Right cardiac atrium (tissue), 5 donors: ENCODE results near the gene RPS10. TPM values are rescaled to one million over a fixed set of nuclear protein-coding genes. Genes with fewer than 3 reads are reported as not detected.

ENCODE experiments used
- ATAC-seq, 2 donors: fragments of 200-7000 bp; cut with Tn5 transposase; one replicate each; pipeline versions ENCODE4 v1.8.0 to v1.9.1; 2020; ENCODE audit warnings: moderate library complexity in 2 of 2, mild to moderate bottlenecking in 1 of 2
- DNase-seq, 3 donors: peaks; one replicate each; pipeline ENCODE4 v3.0.0-alpha.2; 2020
- H3K27ac ChIP-seq: one replicate; pipeline ENCODE4 v1.5.1; 2013; ENCODE audit warnings: mild to moderate bottlenecking, low read length, control low read depth, moderate library complexity
- H3K27me3 ChIP-seq: one replicate; pipeline ENCODE4 v1.6.1; 2013; ENCODE audit not compliant: control insufficient read depth, insufficient read depth
- H3K4me1 ChIP-seq: one replicate; pipeline ENCODE4 v1.6.1; 2013; ENCODE audit warnings: low read length; ENCODE audit not compliant: control insufficient read depth, insufficient read depth
- H3K4me3 ChIP-seq: one replicate; pipeline ENCODE4 v1.5.1; 2013; ENCODE audit warnings: low read length, control low read depth
- H3K9me3 ChIP-seq: one replicate; pipeline ENCODE4 v1.6.1; 2013; ENCODE audit warnings: low read length; ENCODE audit not compliant: control insufficient read depth
- WGBS: extraction: QIAGEN DNeasy Blood & Tissue Kit; methylation state at CpG from one replicate; pipeline ENCODE4 v1.1.7; 2013; 5-methylcytosine and 5-hydroxymethylcytosine counted together
- intact Hi-C, 4 donors: fragments of 100-400 bp; cut with DNase I; formaldehyde crosslinking; loops; one replicate each; pipeline versions ENCODE4 v1.11.0 to v1.14.0; 2022 to 2023
- polyA plus RNA-seq: library from polyadenylated mRNA; stranded (reverse); fragments of 200-250 nt; gene quantifications from one replicate; pipeline ENCODE4 v1.2.3, GENCODE V29; 2013
- total RNA-seq, 4 donors: library from RNA; stranded (reverse); fragmentation: NEBNext Ultra II Directional; extraction: Animal tissue kit (Norgen Biotek cat#: 25700); gene quantifications; one replicate each; pipeline ENCODE4 v1.2.1, GENCODE V29; 2021
- donor health status: healthy with polysubstance abuse.
- donor health status: DM: no; HTN: yes; CAD: no.
- donor health status: DM: no; HTN: no; CAD: no.
- donor health status: DM: no; HTN: yes; CAD: no; lungs with severe emphysema.
- donor health status: DM: yes; HTN: yes; CAD: no.

The RPS10 gene
- total and polyA plus RNA-seq, 5 donors, result 730 to 1,117 (median 817) TPM

DNA sequence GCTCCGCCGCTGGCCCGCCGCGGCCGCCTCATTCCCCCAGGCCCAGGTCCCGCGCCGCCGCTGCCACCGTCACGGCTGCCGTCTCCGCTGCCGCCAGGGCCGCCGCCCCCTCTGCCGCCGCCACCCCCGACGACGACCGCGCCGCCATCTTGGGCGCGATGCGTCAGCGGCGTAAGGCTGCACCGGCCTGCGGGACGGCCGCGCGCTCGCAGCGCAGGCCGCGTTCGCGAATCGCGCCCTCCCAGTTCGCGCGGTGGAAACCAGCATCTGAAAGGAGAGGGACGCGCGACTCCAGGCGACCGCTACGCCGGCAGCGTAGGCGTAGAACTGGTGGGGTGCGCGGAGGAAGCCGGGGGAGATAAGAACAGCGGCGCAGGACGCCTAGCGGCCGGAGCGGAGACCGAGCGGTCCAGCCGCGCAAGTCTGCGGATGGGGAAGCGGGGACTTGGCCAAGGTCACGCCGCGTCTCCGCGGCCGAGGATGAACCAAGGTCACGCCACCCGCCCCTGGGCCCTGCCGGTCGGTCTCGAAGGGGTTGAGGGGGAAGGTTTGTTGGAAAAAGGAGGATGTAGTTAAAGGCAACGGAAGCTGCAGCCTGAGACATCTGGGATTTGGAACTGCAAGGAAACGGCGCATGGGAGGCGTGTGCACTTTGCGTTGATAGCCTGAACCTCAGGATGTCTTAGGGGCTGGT, 33.2 kb downstream of the RPS10 start, which contains the start of gene NUDT3:
Gene NUDT3, minus strand, starts transcription at position 173 of the 694 bp plus-strand sequence. CDS start 307 bp downstream, outside the sequence.
- H3K4me1 ChIP-seq, result no peaks in the 10 kb centered on the region
- peak within 1 kb of the TSS; percentile 71 for H3K4me3 ChIP-seq
- DNase-seq (peak; percentile 95 to 98 (median 98)), ATAC-seq (peak; percentile 94 to 96)
- no peaks in the 10 kb centered on the region for H3K9me3 ChIP-seq
- no peaks in the 10 kb centered on the region for H3K27me3 ChIP-seq
- intact Hi-C loops, result loop anchor here in 3 of 4 donors (2.0 to 10.0 kb wide), 5 partner anchors 58 to 145 kb away; partner anchors contain the start of gene SMIM29 (in 2 of the 3)
- peak within 1 kb of the TSS; percentile 68 for H3K27ac ChIP-seq
- under 1% methylated on average over 87 of the region's 87 CpGs for WGBS

DNA sequence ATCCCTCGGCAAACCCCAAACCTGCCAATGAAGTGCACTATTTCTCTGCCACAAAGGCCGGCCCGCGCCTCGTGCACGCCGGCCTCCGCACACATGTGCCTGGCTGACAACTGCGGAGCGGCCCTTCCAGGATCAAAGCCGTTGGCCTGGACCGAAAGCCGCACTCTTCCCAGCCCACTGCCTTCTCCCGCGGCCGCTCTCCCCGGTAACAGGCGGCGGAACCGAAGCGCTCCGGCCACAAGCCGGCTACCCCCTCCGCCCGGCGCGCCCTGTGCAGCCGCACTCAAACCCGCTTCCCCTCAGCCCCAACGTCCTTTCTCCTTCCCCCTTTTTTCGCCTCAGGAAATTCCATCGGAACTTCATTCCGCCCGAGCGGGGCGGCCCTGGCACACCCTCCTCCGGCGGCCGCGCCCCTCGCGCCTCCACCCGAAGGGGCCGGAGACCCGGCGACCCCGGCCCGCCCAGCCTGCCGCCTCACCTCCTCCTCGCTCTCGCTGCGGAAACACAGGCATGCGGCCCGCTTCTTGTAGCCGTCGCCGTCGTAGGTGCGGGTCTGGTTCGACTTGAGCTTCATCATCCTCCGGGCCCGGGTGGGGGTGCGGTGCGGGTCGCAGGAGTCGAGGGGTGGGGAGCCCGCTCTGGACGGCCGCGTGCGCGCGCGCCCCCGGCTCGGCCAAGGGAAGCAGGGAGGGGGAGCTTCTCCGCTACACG, 33.9 kb downstream of the RPS10 start:
- ATAC-seq (peak; percentile 52 to 67), DNase-seq (peak; percentile 66 to 84 (median 78))
- Histone ChIP-seq H3K27me3 (no peaks in the 10 kb centered on the region), H3K4me3 (peak overlapping the region; percentile 71), H3K4me1 (no peaks in the 10 kb centered on the region), H3K27ac (peak overlapping the region; percentile 68), H3K9me3 (no peaks in the 10 kb centered on the region)
- intact Hi-C loops, result loop anchor here in 3 of 4 donors (2.0 to 10.0 kb wide), 5 partner anchors 57 to 145 kb away; partner anchors contain the start of gene SMIM29 (in 2 of the 3)
- WGBS, result under 1% methylated on average over 77 of the region's 78 CpGs

DNA sequence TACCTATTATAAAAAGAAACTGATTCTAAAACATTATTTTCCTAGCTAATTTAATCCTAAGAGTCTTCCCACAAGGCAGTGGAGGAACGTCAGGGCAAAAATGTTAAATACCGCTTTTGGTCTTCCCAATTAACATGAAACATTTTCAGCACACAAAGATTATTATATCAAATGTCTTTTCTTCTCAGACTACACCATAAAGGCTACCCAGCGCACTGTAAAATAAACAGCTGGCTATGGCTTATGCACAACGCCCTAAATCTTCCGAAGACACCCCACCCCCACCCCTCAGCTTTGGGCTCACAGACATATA, 34.4 kb downstream of the RPS10 start:
- intact Hi-C loops, result loop anchor here in 3 of 4 donors (5.0 to 10.0 kb wide), 4 partner anchors 57 to 144 kb away; partner anchors contain the start of gene SMIM29 (in 1 of the 3)
- peaks cover 3% of the 10 kb centered on the region for H3K4me1 ChIP-seq
- H3K9me3 ChIP-seq, result no peaks in the 10 kb centered on the region
- 1% methylated on average over 5 of the region's 5 CpGs for WGBS
- no peak for DNase-seq
- peak overlapping the region; percentile 71 for H3K4me3 ChIP-seq
- H3K27ac ChIP-seq, result peak overlapping the region; percentile 68
- ATAC-seq, result no peak
- H3K27me3 ChIP-seq, result no peaks in the 10 kb centered on the region

DNA sequence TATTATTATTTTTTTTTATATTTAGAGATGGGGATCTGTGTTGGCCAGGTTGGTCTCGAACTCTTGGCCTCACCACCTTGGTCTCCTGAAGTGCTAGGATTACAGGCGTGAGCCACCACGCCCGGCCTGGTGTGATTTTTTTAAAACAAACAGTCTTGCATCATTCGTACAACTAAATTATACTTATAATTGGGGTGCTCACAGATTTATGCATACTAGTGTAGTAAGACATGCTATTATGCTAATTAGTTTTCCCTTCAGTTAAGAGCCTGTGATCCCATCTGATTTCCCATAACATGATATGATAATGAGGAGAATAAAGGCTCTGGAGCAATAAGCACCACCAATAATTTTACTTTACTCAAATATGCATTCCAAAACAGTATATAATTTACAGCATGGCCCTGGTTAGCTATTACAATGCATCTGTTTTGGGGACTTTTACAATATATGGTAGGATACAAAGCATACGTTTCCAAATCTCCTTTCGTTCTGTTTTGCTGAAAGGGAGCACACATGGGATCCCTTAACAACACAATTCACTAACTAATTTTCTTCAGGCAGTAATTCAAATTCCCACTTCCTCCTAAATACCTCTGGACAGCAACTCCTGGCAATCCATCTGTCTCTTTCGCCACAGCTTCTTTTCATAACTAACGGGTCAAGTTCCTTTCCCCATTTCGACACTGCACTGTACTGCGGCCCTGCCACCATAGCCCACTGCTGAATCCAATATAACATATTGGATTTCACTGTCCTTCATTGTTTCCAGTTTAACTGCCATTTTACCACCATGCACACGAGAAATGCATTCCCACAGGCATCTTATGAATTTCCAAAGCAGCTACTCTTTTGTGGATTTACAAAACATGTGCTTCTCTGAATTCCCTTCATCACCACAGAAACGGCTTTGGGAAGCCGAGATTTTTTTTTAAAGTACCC, 35.1 kb downstream of the RPS10 start:
- Histone ChIP-seq H3K4me1 (peaks cover 4% of the 10 kb centered on the region), H3K9me3 (no peaks in the 10 kb centered on the region), H3K27me3 (no peaks in the 10 kb centered on the region), H3K4me3 (peak overlapping the region; percentile 71), H3K27ac (no peak overlapping the region)
- intact Hi-C loops, result loop anchor here in 3 of 4 donors (5.0 to 10.0 kb wide), 4 partner anchors 56 to 144 kb away; partner anchors contain the start of gene SMIM29 (in 1 of the 3)
- WGBS, result 26% methylated on average over 14 of the region's 14 CpGs
- ATAC-seq, result peak; percentile 36 to 41
- peak in 2 of 3 donors; percentile 39 to 60 for DNase-seq

DNA sequence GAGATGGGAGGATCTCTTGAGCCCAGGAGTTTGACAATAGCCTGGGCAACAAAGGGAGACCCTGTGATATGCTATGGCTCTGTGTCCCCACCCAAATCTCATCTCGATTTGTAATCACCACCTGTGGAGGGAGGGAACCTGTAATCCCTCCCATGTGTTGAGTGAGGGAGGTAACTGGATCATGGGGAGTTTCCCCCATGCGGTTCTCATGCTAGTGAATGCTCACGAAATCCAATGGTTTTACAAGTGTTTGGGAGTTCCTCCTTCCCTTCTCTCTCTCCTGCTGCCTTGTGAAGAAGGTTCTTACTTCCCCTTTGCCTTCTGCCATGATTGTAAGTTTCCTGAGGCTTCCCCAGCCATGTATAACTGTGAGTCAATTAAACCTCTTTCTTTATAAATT, 36.8 kb downstream of the RPS10 start:
- H3K27ac ChIP-seq, result no peak overlapping the region
- no peaks in the 10 kb centered on the region for H3K27me3 ChIP-seq
- intact Hi-C loops, result loop anchor here in 2 of 4 donors (10.0 kb wide), 2 partner anchors 54 to 64 kb away; no protein-coding TSS in a partner anchor
- ATAC-seq, result no peak
- H3K4me1 ChIP-seq, result peaks cover 11% of the 10 kb centered on the region
- no peaks in the 10 kb centered on the region for H3K9me3 ChIP-seq
- DNase-seq, result no peak
- no peak overlapping the region for H3K4me3 ChIP-seq
- 77% methylated on average over 3 of the region's 3 CpGs for WGBS

DNA sequence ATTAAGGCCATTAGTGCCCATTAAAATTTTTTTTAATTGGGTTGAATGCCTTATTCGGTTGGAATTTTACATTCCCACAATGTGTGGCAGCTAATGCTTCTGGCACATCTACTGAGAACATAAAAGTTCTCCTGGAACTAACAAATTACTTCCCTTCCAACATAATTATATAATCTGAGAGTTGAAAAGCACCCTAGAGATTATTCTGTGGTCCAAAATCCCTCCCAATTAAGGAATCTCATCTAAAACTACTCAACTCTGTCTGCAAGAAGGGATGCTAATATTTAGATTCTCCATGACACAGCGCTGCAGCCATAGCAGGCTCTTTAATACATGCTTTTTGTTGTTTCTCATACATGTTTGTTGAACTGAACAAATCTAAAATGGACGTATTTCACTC, 37.4 kb downstream of the RPS10 start:
- no peak overlapping the region for H3K4me3 ChIP-seq
- WGBS, result 48% methylated on average over 3 of the region's 3 CpGs
- no peak for DNase-seq
- no peaks in the 10 kb centered on the region for H3K9me3 ChIP-seq
- ATAC-seq, result no peak
- no peak overlapping the region for H3K27ac ChIP-seq
- no peaks in the 10 kb centered on the region for H3K27me3 ChIP-seq
- intact Hi-C loops, result loop anchor here in 2 of 4 donors (10.0 kb wide), 2 partner anchors 54 to 64 kb away; no protein-coding TSS in a partner anchor
- H3K4me1 ChIP-seq, result peaks cover 14% of the 10 kb centered on the region

DNA sequence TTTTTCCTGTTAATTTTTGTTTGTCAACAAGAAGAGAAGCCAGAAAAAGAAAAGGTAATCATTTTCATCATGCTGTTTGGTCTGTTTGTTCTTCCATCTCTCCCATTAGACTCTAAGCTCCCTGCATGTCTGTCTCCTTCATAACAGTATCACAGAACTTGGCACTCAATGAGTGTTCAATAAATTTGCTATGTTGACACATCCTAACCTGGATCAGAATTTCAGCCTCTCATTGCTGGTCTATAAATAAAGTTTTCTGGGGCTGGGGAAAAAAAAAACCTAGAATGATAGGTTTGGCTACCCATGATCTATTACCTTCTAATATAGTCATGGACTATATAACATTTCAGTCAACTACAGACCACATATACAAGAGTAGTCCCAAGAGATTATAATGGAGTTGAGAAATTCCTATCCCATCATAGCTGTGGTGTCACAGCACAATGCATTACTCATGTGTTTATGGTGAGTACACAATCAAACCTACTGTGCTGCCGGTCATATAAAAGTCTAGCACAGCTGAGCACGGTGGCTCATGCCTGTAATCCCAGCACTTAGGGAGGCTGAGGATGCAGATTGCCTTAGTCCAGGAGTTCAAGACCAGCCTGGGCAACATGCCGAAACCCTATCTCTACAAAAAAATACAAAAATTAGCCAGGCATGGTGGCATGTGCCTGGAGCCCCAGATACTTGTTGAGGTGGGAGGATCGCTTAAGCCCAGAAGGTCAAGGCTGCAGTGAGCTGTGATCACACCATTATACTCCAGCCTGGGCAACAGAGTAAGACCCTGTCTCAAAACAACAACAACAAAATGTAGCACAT, 39.3 kb downstream of the RPS10 start:
- WGBS, result 85% methylated on average over 4 of the region's 4 CpGs
- Histone ChIP-seq H3K9me3 (no peaks in the 10 kb centered on the region), H3K27ac (no peak overlapping the region), H3K4me1 (peaks cover 14% of the 10 kb centered on the region), H3K27me3 (no peaks in the 10 kb centered on the region), H3K4me3 (no peak overlapping the region)
- intact Hi-C loops, result loop anchor here in 2 of 4 donors (10.0 kb wide), 2 partner anchors 52 to 62 kb away; no protein-coding TSS in a partner anchor
- DNase-seq (no peak), ATAC-seq (no peak)

DNA sequence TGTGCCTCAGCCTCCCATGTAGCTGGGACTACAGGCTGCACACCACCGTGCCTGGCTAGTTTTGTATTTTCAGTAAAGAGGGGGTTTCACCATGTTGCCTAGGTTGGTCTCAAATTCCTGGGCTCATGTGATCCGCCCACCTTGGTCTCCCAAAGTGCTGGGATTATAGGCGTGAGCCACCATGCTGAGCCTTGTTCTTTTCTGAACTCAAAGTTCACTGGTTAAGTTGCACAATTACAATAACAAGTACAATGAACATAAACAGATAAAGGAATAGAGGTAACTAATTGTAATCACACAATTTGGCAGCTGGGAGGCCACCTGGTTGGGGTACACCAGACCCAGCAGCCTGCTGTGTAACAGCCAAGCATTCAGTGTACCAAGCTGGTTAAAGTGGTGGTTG, 40.1 kb downstream of the RPS10 start:
- WGBS, result 92% methylated on average over 3 of the region's 3 CpGs
- H3K4me3 ChIP-seq, result no peak overlapping the region
- H3K27me3 ChIP-seq, result no peaks in the 10 kb centered on the region
- DNase-seq (no peak), ATAC-seq (no peak)
- peaks cover 14% of the 10 kb centered on the region for H3K4me1 ChIP-seq
- intact Hi-C loops, result loop anchor here in 2 of 4 donors (10.0 kb wide), 2 partner anchors 51 to 61 kb away; no protein-coding TSS in a partner anchor
- no peak overlapping the region for H3K27ac ChIP-seq
- H3K9me3 ChIP-seq, result no peaks in the 10 kb centered on the region

DNA sequence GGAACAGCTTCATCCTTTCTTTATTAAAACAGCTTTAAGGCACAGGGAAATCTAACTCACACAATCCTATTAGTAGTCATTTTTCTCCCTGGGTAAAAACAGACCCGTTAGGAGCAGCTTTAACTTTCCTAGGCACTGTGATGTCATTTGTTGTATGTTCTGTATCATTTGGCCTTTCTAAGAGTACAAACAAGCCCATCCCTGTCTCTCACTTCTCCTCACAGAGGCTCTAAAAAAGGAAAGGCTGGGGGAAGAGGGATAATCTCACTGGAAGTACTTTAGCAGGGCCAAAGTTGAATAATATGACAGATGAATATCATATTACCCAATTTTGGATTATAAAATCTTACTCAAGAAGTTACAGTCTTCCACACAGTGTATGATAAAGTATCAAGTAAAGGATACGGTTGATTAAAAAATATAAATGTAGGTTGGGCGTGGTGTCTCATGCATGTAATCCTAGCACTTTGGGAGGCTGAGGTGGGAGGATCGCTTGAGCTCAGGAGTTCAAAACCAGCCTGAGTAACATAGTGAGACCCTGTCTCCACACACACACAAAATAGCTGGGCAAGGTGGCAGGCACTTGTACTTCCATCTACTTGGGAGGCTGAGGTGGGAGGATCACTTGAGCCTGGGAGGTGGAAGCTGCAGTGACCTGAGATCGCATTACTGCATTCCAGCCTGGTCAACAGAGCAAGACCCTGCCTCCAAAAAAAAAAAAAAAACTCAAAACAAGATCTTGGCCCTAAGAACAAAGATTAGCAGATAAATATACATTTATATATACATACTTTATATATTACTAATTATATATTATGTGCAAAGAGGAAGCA, 41.3 kb downstream of the RPS10 start:
- Histone ChIP-seq H3K27ac (no peak overlapping the region), H3K4me3 (no peak overlapping the region), H3K27me3 (no peaks in the 10 kb centered on the region), H3K4me1 (peaks cover 14% of the 10 kb centered on the region), H3K9me3 (no peaks in the 10 kb centered on the region)
- WGBS, result 79% methylated on average over 5 of the region's 5 CpGs
- ATAC-seq (peak in 1 of 2 donors; percentile 53), DNase-seq (no peak)
- intact Hi-C loops, result loop anchor here in 2 of 4 donors (10.0 kb wide), 2 partner anchors 50 to 60 kb away; no protein-coding TSS in a partner anchor
